Activated naive CD4-positive, alpha-beta T cell treated with anti-CD3 and anti-CD28 coated beads, Interleukin-2, amount 50 U/mL, for 16 hours (primary cell): ENCODE results near the gene PAOX.
"Not testable (repeated sequence)": the region's sequence is repeated elsewhere in the genome, so short reads cannot be mapped to it uniquely, and the experiment has no call there.

Experiments used
- DNase-seq: peaks from one replicate; pipeline ENCODE4 v3.0.0-alpha.2; 2020

The PAOX gene

DNA sequence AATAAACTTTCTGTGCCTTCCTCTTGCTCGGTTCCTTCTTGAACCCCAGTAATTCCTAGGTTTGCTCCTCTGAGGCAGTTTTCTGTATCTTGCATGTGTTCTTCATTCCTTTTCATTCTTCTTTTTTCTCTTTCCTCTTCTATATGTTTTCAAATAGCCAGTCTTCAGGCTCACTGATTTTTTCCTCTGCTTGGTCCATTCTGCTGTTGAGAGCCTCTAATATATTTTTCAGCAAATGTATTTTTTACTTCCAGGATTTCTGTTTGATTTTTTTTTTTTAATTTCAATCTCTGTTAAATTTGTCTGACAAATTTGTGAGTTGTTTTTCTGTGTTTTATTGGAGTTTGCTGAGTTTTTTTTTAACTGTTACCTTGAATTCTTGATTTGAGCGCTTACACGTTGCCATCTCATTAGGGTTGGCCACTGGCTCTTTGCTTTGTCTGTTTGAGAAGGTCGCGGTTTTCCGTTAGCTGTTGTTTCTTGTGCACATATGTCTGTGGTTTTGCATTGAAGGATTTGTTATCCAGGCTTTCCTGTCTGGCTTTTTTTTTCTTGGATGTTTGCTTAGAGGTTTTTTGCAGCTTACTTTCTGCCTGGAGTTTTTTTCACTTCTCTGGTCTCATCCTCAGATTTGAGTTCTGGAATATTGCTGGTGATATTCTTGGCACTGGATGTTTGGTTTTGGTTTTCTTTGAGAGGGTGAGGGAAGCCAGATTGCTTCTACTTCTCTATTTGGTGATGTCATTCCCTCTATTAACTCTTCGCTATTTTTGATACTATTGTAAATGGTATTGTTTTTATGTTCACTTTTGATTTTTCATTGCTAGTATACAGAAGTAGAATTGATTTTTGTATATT is 32.7 kb downstream of the PAOX start:
- no peak for DNase-seq

DNA sequence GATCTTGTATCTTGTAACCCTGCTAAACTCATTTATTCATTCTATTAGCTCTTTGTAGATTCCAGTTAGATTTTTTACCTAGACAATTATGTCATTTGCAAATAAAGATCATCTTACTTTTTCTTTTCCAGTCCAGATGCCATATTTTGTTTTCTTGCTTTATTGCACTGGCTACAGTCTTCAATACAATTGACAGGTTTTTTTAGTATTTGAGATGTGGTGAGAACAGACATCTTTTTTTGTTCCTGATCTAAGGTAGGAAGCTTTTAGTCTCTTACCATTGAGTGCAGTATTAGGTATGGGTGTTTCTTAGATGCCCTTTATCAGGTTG is 33.3 kb downstream of the PAOX start:
- no peak for DNase-seq

DNA sequence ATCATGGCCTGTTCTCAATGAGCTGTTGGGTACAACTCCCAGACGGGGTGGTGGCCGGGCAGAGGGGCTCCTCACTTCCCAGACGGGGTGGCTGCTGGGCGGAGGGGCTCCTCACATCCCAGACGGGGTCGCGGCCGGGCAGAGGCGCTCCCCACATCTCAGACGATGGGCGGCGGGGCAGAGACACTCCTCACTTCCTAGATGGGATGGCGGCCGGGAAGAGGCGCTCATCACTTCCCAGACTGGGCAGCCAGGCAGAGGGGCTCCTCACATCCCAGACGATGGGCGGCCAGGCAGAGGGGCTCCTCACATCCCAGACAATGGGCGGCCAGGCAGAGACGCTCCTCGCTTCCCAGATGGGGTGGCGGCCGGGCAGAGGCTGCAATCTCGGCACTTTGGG is 35.3 kb downstream of the PAOX start:
- not testable (repeated sequence) for DNase-seq

DNA sequence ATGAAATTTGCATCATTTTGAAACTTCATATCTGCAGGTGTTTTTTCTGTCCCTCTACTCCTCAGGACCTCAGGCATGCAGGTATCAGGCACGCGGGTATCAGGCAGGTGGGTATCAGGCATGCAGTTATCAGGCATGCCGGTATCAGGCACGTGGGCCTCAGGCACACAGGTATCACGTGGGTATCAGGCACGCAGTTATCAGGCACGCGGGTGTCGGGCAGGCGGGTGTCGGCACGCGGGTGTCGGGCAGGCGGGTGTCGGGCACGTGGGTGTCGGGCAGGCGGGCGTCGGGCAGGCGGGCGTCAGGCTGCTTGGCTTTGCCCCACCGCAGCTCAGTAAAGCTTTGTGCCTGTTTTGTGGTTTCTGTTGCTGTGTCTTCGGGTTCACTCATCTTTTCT is 36.7 kb downstream of the PAOX start:
- DNase-seq, result no peak

DNA sequence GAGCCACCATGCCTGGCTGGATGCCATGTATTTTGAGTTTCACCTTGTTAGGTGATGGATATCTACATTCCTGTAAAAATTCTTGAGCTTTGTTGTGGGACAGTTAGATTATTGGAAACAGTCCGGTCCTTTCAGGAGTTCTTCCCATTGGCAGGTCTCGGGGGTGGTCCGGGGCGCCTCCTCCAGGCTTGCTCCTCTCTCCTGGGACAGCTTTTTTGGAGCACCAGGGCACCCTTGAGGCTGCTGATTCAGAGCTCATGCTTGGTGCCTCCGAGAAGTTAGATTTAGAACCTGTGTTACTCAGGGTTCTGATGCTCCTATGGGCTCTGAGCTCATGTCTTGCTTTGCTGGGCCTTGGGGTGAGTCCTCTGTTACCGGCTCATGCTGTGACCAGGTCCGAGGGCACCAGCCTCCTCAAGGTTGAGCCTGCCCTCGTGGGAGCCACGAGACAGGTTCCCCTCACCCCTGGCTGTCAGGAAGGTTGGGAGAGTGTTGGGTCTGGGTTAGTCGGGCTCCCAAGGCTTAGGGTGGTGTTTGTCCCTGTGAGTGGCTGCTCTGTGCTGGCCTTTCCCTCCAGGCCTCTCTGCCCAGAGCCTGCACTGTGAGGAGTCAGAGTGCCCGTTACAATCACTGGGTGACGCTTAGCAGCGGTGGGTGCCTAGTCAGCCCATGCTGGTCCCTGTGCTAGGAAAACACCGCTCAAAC is 39.4 kb downstream of the PAOX start:
- DNase-seq, result no peak

DNA sequence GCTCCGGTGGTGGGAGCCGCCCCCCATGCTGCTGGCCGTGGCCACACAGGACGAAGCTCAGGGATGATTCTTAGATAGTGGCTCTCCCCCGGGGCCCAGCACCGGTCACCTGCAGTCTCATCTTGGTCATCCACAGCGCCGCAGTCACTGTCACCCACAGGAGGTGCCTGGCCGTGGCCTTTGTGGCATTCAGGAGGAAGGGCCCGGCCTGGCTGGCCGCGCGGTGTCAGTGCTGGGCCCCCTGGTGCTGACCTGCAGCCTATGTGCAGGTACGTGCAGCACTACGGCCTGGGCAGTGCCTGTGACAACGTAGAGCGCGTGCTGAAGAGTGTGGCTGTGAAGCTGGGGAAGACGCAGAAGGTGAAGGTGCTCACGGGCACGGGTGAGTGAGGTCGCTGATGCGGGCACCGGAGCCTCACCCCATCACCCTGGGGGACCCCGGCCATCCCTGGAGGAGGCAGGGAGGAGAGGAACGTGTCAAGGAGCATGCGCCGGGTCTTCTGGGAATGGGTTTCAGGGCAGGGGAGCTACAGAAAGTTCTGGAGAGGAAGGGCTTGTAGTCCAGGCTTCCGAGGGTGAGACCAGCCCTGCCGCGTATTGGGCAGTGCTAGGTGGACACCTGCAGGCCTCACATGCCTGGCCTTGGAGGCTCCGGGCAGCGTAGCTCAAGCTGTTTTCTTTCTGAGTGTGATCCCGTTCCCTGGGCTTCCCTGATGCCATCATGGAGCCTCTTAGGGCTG is 40.3 kb downstream of the PAOX start:
- no peak for DNase-seq

DNA sequence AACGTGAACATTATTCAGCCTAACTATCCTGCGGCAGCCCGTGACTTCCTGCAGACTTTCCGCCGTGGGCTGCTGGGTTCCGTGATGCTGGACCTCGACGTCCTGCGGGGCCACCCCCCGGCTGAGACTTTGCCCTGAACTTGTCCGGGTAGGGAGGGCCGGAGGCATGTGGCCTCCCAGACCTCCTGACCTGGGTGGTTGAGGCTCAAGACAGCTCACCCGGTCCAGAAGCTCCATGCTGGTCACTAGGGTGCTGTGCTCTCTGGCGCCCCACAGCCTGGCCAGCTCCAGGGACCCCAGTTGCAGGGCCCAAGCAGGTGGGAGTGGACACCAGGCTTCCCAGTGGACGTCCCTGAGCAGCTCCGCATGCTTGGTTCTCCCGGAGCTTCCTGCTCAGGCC is 41.0 kb downstream of the PAOX start:
- no peak for DNase-seq

DNA sequence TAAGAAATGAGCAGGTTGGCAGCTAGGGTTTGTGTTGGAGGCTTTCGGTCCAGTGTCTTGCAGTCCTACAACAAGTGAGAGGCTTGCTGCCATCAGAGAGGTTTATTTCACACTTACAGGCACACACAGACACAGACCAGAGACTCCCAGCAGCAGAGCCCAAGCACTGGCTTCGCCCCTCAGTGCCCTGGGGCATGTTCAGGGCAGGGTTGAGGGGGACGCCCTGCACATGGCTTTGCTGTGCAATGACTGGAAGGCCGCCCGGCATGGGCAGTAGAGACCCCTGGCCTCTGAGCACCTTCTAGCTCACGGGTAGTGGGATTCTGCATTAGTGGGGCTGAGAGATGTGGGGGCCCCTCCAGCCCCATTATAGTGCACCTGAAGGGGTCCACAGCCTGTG is 41.5 kb downstream of the PAOX start:
- DNase-seq, result no peak

DNA sequence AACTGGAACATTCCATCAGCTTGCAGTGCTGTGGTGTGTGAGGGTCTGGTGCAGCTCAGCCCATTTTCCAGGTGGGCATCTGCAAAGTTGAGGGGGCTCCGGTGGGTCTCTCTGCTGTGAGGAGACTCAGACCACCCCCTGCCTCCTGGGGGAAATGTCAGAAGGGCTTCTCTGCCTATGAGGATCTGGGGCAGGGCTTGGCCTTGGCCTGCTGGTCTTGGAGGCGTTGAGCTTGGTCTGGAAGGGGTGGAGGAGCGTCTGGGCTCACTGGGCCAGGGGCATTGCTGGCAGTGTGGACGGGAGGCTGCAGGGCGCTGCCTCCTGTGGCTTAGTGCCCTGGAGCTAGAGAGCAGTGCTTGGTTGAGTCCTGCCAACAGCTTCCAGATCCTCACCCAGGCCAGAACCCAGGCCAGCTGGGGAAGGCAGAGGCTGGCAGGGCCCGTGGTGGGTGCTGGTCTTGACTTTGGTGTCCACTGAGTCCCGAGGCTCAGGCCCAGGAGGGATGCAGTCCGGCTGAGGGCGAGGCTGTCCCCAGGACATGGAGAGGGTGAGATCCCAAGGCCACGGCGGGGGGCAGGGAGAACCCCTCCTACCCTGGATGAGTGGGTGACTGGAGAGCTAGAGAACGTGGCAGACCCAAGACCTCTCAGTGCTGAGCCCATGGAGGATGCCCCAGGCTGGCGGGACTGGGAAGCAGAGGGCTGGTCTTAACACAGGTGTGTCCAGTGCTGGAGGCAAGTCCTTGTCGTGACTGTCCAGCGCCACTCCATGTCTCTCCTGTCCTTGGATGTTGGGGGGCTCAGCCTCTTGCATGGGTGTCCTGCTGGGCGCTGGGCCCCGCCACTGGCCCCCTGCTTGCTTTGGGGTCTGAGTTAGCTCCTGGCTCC is 42.5 kb downstream of the PAOX start:
- DNase-seq, result no peak

DNA sequence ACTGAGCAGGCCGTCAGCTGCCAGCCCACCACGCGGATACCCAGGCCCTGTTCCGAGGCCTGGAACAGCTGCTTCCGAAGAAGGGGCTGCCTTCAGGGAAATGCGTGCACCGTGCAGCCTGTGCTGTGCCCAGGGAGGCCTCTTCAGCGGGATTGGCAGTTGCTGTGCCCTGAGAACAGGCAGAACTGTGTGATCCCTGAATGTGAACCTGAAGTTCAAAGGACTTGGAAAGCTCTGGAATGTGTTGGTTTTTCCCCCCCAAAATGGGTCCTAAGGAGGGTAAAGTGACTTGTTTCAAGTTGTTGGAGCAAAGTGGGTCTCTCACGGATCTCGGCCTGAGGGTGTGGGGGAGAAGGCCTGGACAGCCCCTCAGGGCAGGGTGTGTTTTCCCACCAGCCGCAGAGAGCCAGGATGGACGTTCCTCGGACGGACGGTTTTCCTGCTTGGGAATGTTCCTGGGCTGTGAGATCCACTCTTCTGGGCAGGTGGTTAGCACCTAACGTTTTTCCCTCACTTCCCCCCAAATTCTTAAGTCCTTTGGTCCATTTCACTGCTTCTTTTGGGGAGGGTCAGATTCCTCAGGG is 43.3 kb downstream of the PAOX start:
- DNase-seq, result no peak

DNA sequence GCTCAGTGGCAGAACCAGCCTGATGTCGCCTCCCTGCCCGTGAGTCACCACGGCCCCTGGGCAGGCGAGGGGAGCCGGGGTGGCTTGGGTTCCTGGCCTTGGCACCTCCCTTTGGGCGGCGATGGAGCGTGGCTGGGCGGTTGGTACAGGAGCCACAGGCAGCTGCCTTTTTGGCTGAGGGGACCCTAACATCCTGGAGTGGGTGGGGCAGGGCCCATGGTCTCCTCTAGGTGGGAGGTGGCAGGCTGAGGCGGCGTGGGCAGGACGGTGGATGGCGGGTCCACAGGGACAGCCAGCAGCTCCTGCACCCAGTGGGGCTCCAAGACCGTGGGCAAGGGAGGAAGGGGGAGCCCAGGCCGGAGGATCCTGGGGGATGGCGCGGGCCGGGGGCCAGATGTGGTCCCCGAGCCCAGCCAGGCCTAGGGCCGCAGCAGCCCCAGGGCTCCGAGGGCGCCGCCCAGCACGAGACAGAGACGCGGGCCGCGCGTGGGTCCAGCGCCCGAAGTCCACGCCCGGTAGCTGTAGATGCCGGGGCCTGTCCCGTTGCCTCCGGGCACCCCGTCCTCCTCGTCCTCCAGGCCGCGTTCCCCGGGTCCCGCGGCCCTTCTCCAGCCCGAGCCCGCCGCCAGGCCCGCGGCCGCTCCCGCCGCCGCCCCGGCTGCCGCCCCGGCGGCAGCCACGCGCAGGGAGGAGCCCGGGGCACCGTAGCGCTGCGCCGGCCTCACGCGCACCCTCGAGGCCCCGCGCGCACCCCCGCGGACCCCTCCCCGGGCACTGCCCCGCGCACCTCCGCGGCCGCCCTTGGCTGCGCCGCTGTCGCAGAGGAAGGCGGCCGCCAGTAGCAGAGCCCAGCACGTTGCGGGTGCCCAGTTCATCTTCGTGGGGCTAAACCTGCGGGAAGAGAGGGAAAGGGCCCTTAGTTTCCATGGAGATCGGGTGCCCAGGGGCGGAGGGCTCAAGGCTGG is 44.0 kb downstream of the PAOX start:
- no peak for DNase-seq

DNA sequence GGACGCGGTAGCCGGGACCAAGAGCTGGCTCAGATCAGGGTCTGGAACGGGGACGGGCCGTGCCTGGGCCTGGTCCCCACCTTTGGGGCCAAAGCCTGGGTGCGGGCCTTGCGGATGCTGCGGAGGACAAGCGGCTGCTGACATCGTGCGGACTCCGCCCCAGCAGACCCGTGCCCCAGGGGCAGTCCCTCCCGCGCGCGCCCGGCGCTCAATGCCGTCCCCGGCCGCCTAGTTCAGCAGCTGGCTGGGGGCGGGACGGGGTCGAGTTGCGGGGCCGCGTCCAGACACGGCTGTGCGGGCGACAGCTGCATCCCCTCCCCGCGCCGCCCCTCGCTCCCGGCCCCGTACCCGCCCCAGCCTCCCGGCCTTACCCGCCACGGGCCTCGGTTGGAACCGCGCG is 45.0 kb downstream of the PAOX start:
- DNase-seq, result not testable (repeated sequence)

DNA sequence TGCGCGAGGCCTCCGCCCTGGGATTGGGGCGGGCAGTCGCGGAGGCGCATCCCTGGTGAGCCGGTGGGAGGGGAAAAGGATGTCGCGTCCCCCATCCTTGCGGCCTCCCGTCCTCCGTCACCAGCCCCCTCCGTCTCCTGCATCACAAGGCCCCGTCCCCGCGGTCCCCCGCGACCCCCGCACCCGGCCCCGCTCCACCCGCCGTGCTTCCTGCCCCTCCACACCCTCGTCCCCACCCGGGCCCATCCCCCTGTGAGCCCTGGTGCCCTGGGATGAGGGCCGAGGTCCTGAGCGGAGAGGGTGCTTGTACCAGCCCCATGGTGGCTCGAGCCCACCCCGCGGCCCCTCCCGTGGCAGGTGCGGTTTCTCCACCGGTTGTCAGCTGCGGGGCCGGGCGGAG is 45.5 kb downstream of the PAOX start, which contains the start of gene SPRN:
Gene SPRN, minus strand, starts transcription at position 25 of the 400 bp plus-strand sequence. CDS start 944 bp downstream, outside the sequence.
- not testable (repeated sequence) for DNase-seq

DNA sequence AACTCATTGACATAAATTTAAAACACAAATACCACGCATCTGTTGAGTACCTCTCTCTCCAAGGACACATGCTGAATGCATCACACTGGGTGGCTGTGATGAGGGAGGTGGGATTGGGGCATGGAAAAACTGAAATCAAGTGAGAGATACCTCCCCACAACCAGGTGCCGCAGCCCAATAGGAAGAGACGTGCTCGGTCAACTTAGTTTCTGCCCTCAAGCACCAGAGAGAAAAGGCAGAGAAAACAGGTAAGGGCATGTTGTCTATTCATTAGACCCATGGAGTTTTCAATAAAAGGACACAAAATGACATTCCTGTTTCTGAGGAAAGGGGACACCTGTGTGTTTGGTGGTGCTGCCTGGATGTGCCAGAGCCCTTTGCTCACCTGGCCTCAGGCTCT is 50.5 kb downstream of the PAOX start:
- DNase-seq, result not testable (repeated sequence)

DNA sequence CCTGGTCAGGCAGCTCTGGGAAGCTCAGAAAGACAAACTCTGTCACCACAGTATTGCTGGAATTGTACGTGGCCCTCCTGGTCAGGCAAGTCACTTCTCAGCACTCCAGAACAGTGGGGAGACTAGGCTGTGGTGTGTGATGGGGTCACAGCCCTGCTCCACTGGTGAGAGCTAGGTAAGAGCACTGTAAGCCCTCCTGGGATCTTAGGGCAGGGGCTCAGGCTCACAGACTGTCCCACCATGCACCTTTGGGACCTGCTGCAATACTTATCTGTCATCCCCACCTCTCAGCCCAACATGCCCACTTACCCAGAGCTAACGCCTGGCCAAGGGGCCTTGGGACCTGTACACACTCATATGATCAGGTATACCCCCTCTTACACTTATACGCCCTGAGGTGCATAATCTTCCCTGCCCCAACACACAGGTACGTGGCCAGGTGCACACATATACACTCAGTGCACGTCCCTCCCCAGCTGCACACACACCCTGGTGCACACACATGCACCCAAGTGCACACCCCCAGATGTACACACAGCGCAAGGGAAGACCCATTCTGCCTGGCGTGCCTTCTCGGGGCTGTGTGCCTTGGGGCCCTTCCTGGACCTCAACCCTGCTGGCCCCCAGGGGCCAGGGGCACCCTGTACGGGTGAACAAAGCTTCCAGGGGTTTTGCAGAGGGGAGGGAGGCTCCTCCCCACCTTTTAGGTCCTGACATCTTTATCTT is 53.0 kb downstream of the PAOX start:
- DNase-seq, result not testable (repeated sequence)

DNA sequence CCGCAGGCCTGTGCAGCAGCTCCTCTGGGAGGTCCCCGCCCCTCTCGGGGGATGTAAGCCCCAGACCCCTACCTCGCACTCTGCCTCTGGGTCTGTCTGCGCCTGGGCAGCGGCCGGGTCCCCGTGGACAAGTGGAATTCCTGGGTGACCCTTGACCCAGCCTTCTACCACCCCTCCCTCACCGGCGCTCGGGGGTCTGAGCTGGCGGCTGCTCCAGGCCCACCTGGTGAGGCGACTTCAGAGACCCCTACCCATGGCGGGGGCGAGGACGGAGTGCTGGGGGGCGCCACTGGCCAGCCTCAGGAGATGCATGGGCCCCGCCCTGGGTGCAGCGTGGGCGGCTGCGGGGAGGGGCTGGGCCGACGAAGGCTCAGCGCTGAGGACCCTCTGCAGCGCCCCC is 53.7 kb downstream of the PAOX start:
- DNase-seq, result not testable (repeated sequence)

DNA sequence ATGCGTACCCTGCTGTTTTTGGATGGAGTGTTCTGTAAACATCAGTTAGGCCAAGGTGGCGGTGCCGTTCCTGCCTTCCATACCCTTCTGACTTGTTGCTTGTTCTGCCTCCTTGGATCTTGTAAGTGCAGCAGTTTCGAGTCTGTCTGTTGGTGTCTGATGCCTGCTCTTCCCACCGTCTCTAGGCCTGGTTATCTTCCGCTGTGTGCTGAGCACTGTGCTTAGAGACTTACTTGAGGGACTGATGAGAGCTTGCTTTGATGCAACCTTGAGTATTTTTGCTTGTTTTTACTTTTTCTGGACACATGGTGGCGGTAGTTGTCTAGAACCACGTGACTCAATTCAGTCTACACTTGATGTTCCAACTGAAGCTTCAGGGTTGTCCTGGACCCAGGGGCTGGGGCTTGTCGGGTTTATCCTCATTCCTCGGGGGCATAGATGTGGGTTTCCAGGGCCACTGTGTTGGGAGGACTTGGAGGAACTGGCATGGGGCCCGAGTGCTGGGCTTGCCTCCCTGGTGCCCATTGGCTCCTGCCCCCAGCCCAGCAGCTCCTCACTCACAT is 59.7 kb downstream of the PAOX start:
- no peak for DNase-seq

DNA sequence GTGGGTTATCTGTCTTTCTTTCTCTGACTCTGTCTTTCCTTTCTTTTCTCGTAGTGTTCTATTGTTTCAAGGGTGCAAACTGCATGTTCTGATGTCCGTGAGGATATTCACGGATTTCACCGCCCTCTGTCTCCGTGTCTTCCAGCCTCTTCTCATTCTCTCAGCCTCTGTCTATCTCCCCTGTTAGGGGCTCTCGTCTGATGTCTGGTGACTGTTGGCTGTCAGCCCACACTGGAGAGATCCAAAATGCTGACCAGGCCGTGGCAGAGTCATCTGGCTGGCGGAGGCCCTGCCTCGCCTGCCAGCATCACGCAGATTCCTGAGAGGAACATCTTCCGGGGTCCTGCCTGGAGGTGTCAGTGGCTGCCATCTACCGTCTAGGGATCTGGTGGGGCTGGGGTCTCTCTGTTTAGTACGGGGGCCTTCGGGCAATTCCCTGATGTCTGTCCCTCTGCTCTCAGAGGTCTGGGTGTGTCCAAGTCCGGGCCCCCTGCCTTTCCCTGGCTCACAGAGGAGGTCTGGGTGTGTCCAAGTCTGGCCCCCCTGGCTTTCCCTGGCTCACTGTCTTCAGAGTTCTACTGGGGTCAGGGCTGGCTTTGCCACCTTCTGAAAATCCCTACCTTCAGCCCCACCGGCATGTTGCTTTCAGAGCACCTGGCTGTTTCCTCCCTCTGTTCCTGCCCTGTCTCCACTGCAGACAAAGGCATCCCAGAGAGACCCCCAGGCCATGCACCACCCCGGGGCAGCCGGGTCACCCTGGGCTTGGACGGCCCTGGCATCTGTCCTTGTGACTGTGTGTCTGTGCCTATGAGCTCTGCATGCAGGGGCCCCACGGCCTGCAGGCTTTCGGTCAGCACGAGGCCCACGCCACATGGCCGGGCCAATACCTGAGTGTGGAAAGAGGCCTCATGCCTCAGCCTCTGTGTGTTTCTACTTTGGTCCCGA is 60.7 kb downstream of the PAOX start:
- DNase-seq, result no peak
